Gastroesophageal sphincter (tissue), 3 donors: ENCODE results near the gene SSX7.

ENCODE experiments used
- CTCF ChIP-seq, 4 experiments: fragments of 200-600 bp in 2 of 4; fragments of 450-650 bp in 2 of 4; sonication (generic) in 1 of 4; IDR thresholded peaks; one replicate each; pipeline ENCODE4 v1.5.1; 2017 to 2019; ENCODE audit warnings: antibody characterized with exemption in 4 of 4, mild to moderate bottlenecking in 2 of 4, moderate library complexity in 2 of 4
- EP300 ChIP-seq: sonication (generic); formaldehyde crosslinking; IDR thresholded peaks from one replicate; pipeline ENCODE4 v1.6.1; 2017; ENCODE audit warnings: antibody characterized with exemption, mild to moderate bottlenecking
- POLR2A ChIP-seq, 2 donors: fragments of 450-650 bp; IDR thresholded peaks; one replicate each; pipeline ENCODE4 v1.6.1; 2017; ENCODE audit warnings: antibody characterized with exemption in 2 of 2, mild to moderate bottlenecking in 2 of 2, moderate library complexity in 1 of 2
- POLR2AphosphoS5 ChIP-seq: sonication (generic); formaldehyde crosslinking; IDR thresholded peaks from one replicate; pipeline ENCODE4 v1.6.1; 2017; ENCODE audit warnings: antibody characterized with exemption

DNA sequence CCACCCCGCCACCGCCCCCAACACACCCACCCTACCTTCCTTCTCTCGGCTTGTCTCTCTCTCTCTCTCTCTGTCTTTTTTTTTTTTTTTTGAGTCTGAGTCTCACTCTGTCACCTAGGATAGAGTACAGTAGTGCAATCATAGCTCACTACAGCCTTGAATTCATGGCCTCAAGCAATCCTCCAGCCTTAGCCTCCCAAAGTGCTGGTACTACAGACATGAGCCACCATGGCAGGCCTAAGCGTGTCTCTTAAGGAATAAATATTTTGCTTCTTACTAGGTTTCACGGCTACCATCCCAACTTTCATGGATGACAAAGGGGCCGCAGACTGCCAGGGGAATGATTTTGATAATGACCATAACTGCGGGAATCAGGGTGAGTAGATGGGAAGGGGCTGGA, 55.8 kb downstream of the SSX7 start:
- TF ChIP-seq CTCF (IDR thresholded peaks at IDR 0.05), result no peak
- no peak for TF ChIP-seq POLR2A (IDR thresholded peaks at IDR 0.05)
- no peak for TF ChIP-seq POLR2AphosphoS5
- no peak for TF ChIP-seq EP300
